ENCODE data around the gene CTNND2. TPM values are rescaled to one million over a fixed set of nuclear protein-coding genes. Genes with fewer than 3 reads are reported as not detected.

Gene CTNND2
- total and polyA plus RNA-seq, 2 donors (not counting 1 experiment from before 2014, with no cell fraction given), result not detected

GRCh38 chr5:11734369-11734768 is 169.9 kb downstream of the CTNND2 start:
- ATAC-seq (ENCODE audit: low read depth) (no peak), DNase-seq (no peak)
- no CpG with 5 or more reads among the region's 1 CpG for WGBS (ENCODE audit: insufficient coverage)
- no peaks in the 10 kb centered on the region for H4K20me1 ChIP-seq (ENCODE audit: control insufficient read depth, insufficient read depth, low read length, poor library complexity, severe bottlenecking)
- no peaks in the 10 kb centered on the region for H3K4me1 ChIP-seq (ENCODE audit: control insufficient read depth in 2 of 2, insufficient read depth in 2 of 2, low read length in 2 of 2)
- Mint-ChIP-seq H3K27ac (no peak overlapping the region), H3K9me3 (ENCODE audit: insufficient read depth) (no peaks in the 10 kb centered on the region), H3K4me3 (no peak overlapping the region), H3K4me1 (no peaks in the 10 kb centered on the region), H3K27me3 (no peaks in the 10 kb centered on the region)
- ChIA-PET CTCF (no interaction called here), POLR2A (no interaction called here)
- no peak overlapping the region for H2AFZ ChIP-seq (ENCODE audit: insufficient read depth, low read depth, low read length, poor library complexity, severe bottlenecking)
- H3K79me2 ChIP-seq (ENCODE audit: control insufficient read depth, insufficient read depth, low read length), result no peaks in the 10 kb centered on the region
- H3K27me3 ChIP-seq (replicated peaks in 1 of 4; ENCODE audit: control extremely low read depth in 1 of 4, control insufficient read depth in 3 of 4, insufficient read depth in 4 of 4, low read length in 3 of 4), result no peaks in the 10 kb centered on the region
- no peak overlapping the region for H3K9ac ChIP-seq (ENCODE audit: low read length)
- H3K4me2 ChIP-seq (replicated peaks; ENCODE audit: low read depth, low read length, poor library complexity, severe bottlenecking), result no peak overlapping the region
- no peaks in the 10 kb centered on the region for H3K36me3 ChIP-seq (replicated peaks in 1 of 2; ENCODE audit: control extremely low read depth in 1 of 2, control insufficient read depth in 1 of 2, extremely low read depth in 1 of 2, insufficient read depth in 2 of 2, low read length in 1 of 2)
- no peaks in the 10 kb centered on the region for H3K9me3 ChIP-seq (ENCODE audit: control extremely low read depth in 1 of 3, control insufficient read depth in 2 of 3, insufficient read depth in 1 of 3, low read length in 2 of 3)
- TF ChIP-seq EZH2 (IDR thresholded peaks at IDR 0.05; ENCODE audit: borderline replicate concordance, insufficient read depth, low read depth, low read length, poor library complexity, severe bottlenecking), result no peak
- no peak for TF ChIP-seq CTCF (IDR thresholded peaks at IDR 0.05)
- no peak overlapping the region for H3K27ac ChIP-seq (ENCODE audit: low read length in 2 of 2)
- H3K4me3 ChIP-seq (ENCODE audit: control extremely low read depth in 1 of 5, extremely low read depth in 1 of 5, insufficient read depth in 1 of 5, low read depth in 2 of 5, low read length in 4 of 5), result no peak overlapping the region
- intact Hi-C loops (cut with micrococcal nuclease), result no loop called here

- Histone ChIP-seq H3K27ac (ENCODE audit: low read length in 2 of 2) (no peak overlapping the region), H3K9me3 (ENCODE audit: control extremely low read depth in 1 of 3, control insufficient read depth in 2 of 3, insufficient read depth in 1 of 3, low read length in 2 of 3) (no peaks in the 10 kb centered on the region), H3K27me3 (replicated peaks in 1 of 4; ENCODE audit: control extremely low read depth in 1 of 4, control insufficient read depth in 3 of 4, insufficient read depth in 4 of 4, low read length in 3 of 4) (no peaks in the 10 kb centered on the region), H3K4me2 (replicated peaks; ENCODE audit: low read depth, low read length, poor library complexity, severe bottlenecking) (no peak overlapping the region), H4K20me1 (ENCODE audit: control insufficient read depth, insufficient read depth, low read length, poor library complexity, severe bottlenecking) (no peaks in the 10 kb centered on the region), H3K9ac (ENCODE audit: low read length) (no peak overlapping the region), H2AFZ (ENCODE audit: insufficient read depth, low read depth, low read length, poor library complexity, severe bottlenecking) (no peak overlapping the region), H3K79me2 (ENCODE audit: control insufficient read depth, insufficient read depth, low read length) (no peaks in the 10 kb centered on the region), H3K36me3 (replicated peaks in 1 of 2; ENCODE audit: control extremely low read depth in 1 of 2, control insufficient read depth in 1 of 2, extremely low read depth in 1 of 2, insufficient read depth in 2 of 2, low read length in 1 of 2) (no peaks in the 10 kb centered on the region), H3K4me3 (ENCODE audit: control extremely low read depth in 1 of 5, extremely low read depth in 1 of 5, insufficient read depth in 1 of 5, low read depth in 2 of 5, low read length in 4 of 5) (no peak overlapping the region), H3K4me1 (ENCODE audit: control insufficient read depth in 2 of 2, insufficient read depth in 2 of 2, low read length in 2 of 2) (no peaks in the 10 kb centered on the region)
- Mint-ChIP-seq H3K4me3 (no peak overlapping the region), H3K9me3 (ENCODE audit: insufficient read depth) (no peaks in the 10 kb centered on the region), H3K27me3 (no peaks in the 10 kb centered on the region), H3K27ac (no peak overlapping the region), H3K4me1 (no peaks in the 10 kb centered on the region)
- TF ChIP-seq CTCF (IDR thresholded peaks at IDR 0.05) (no peak), EZH2 (IDR thresholded peaks at IDR 0.05; ENCODE audit: borderline replicate concordance, insufficient read depth, low read depth, low read length, poor library complexity, severe bottlenecking) (no peak)
- CTCF ChIA-PET, result no interaction called here
- intact Hi-C loops (cut with micrococcal nuclease), result no loop called here
- POLR2A ChIA-PET, result no interaction called here
- no peak for DNase-seq
- no peak for ATAC-seq (ENCODE audit: low read depth)
- no CpG with 5 or more reads among the region's 4 CpGs for WGBS (ENCODE audit: insufficient coverage)
Measured at GRCh38 chr5:11733840-11734192, 170.4 kb downstream of the CTNND2 start.
